WTC11 (cell line): Measurements from ENCODE around the gene TBRG1. TPM values are rescaled to one million over a fixed set of nuclear protein-coding genes. Genes with fewer than 3 reads are reported as not detected.

Source experiments
- ATAC-seq: fragments of 200-7000 bp; cut with Tn5 transposase; 2 replicates; pipeline ENCODE4 v1.10.0; 2021; ENCODE audit warnings: mild to moderate bottlenecking, moderate library complexity
- CTCF ChIA-PET: fragments of 300-600 bp; sonication (Branson Sonifier 250); formaldehyde crosslinking; loops from one replicate; lab custom pipeline; 2021; ENCODE audit warnings: antibody characterized with exemption; lab: Charles Lee
- POLR2A ChIA-PET: fragments of 350-600 bp; sonication (Branson Sonifier 250); formaldehyde crosslinking; loops from one replicate; lab custom pipeline; 2021; ENCODE audit warnings: antibody characterized with exemption; lab: Charles Lee
- DNase-seq: peaks from one replicate; pipeline ENCODE4 v3.0.0; 2021; ENCODE audit warnings: low spot score
- H3K27ac Mint-ChIP-seq: 2 replicates; pipeline ENCODE4 v1.8.0; 2021; ENCODE audit warnings: mixed read lengths
- H3K27me3 Mint-ChIP-seq: 2 replicates; pipeline ENCODE4 v1.8.0; 2021; ENCODE audit warnings: low read depth, mild to moderate bottlenecking, moderate library complexity, mixed read lengths
- H3K36me3 Mint-ChIP-seq: 2 replicates; pipeline ENCODE4 v1.8.0; 2021; ENCODE audit warnings: mixed read lengths
- H3K4me1 Mint-ChIP-seq: 2 replicates; pipeline ENCODE4 v1.8.0; 2022; ENCODE audit warnings: mixed read lengths
- H3K4me3 Mint-ChIP-seq: 2 replicates; pipeline ENCODE4 v1.8.0; 2021; ENCODE audit warnings: mild to moderate bottlenecking, moderate library complexity, mixed read lengths
- H3K9me3 Mint-ChIP-seq: 2 replicates; pipeline ENCODE4 v1.8.0; 2021; ENCODE audit warnings: mixed read lengths
- AFF4 ChIP-seq: sonication (generic); formaldehyde crosslinking; IDR thresholded peaks from 2 replicates; pipeline ENCODE4 v1.8.1; 2023; ENCODE audit warnings: mild to moderate bottlenecking, missing genetic modification reagents, borderline replicate concordance
- ATF3 ChIP-seq: sonication (generic); formaldehyde crosslinking; conservative IDR thresholded peaks from 2 replicates; pipeline ENCODE4 v1.8.1; 2022; ENCODE audit warnings: mild to moderate bottlenecking, missing genetic modification reagents
- CREB1 ChIP-seq: sonication (generic); formaldehyde crosslinking; IDR thresholded peaks from 2 replicates; pipeline ENCODE4 v1.8.0; 2023; ENCODE audit warnings: mild to moderate bottlenecking, missing genetic modification reagents
- ESRRA ChIP-seq: sonication (generic); formaldehyde crosslinking; IDR thresholded peaks from 2 replicates; pipeline ENCODE4 v1.8.1; 2022; ENCODE audit warnings: mild to moderate bottlenecking, missing genetic modification reagents, borderline replicate concordance
- FOXK1 ChIP-seq: sonication (generic); formaldehyde crosslinking; IDR thresholded peaks from 2 replicates; pipeline ENCODE4 v1.8.0; 2022; ENCODE audit warnings: mild to moderate bottlenecking, moderate library complexity, missing genetic modification reagents
- GABPB1 ChIP-seq: sonication (generic); formaldehyde crosslinking; IDR thresholded peaks from 2 replicates; pipeline ENCODE4 v1.8.1; 2023; ENCODE audit warnings: mild to moderate bottlenecking, missing genetic modification reagents
- MAX ChIP-seq: sonication (generic); formaldehyde crosslinking; IDR thresholded peaks from 2 replicates; pipeline ENCODE4 v1.8.0; 2022; ENCODE audit warnings: mild to moderate bottlenecking, missing genetic modification reagents
- NFYB ChIP-seq: sonication (generic); formaldehyde crosslinking; conservative IDR thresholded peaks from 2 replicates; pipeline ENCODE4 v1.8.0; 2022; ENCODE audit warnings: low read depth, missing genetic modification reagents
- NR1H2 ChIP-seq: sonication (generic); formaldehyde crosslinking; IDR thresholded peaks from 2 replicates; pipeline ENCODE4 v1.9.0; 2021; ENCODE audit warnings: mild to moderate bottlenecking, moderate library complexity, missing genetic modification reagents
- RELA ChIP-seq: sonication (generic); formaldehyde crosslinking; IDR thresholded peaks from 2 replicates; pipeline ENCODE4 v1.8.1; 2022; ENCODE audit warnings: missing genetic modification reagents, mild to moderate bottlenecking, borderline replicate concordance
- SMAD3 ChIP-seq: sonication (generic); formaldehyde crosslinking; IDR thresholded peaks from 2 replicates; pipeline ENCODE4 v1.8.0; 2022; ENCODE audit warnings: missing genetic modification reagents, mild to moderate bottlenecking, borderline replicate concordance
- SMAD4 ChIP-seq: sonication (generic); formaldehyde crosslinking; IDR thresholded peaks from 2 replicates; pipeline ENCODE4 v1.8.0; 2022; ENCODE audit warnings: mild to moderate bottlenecking, missing genetic modification reagents
- TEAD4 ChIP-seq: sonication (generic); formaldehyde crosslinking; IDR thresholded peaks from 2 replicates; pipeline ENCODE4 v1.8.0; 2022; ENCODE audit warnings: mild to moderate bottlenecking, missing genetic modification reagents
- ZNF138 ChIP-seq: sonication (generic); formaldehyde crosslinking; conservative IDR thresholded peaks from 2 replicates; pipeline ENCODE4 v1.8.1; 2022; ENCODE audit warnings: mild to moderate bottlenecking, moderate library complexity, missing genetic modification reagents
- ZNF232 ChIP-seq: sonication (generic); formaldehyde crosslinking; IDR thresholded peaks from 2 replicates; pipeline ENCODE4 v1.8.0; 2022; ENCODE audit warnings: mild to moderate bottlenecking, missing genetic modification reagents
- ZNF423 ChIP-seq: fragments of 250-450 bp; sonication (Bioruptor Pico); IDR thresholded peaks from 2 replicates; pipeline ENCODE4 v2.1.2; 2022; ENCODE audit warnings: mild to moderate bottlenecking, moderate library complexity
- ZNF671 ChIP-seq: fragments of 250-450 bp; sonication (Bioruptor Pico); IDR thresholded peaks from 2 replicates; pipeline ENCODE4 v1.8.0; 2021; ENCODE audit warnings: mild to moderate bottlenecking
- total RNA-seq: library from RNA; stranded (reverse); gene quantifications from 3 replicates; pipeline ENCODE4 v1.2.3, GENCODE V29; 2021
- TF ChIP-seq, protein P1 (sequence below): sonication (generic); formaldehyde crosslinking; IDR thresholded peaks from 2 replicates; pipeline ENCODE4 v1.8.1; 2022; ENCODE audit warnings: mild to moderate bottlenecking, missing genetic modification reagents, moderate library complexity, borderline replicate concordance
- TF ChIP-seq, protein P2 (sequence below): fragments of 250-450 bp; sonication (Bioruptor Pico); IDR thresholded peaks from 2 replicates; pipeline ENCODE4 v1.9.0; 2021; ENCODE audit warnings: mild to moderate bottlenecking
- TF ChIP-seq, protein P3 (sequence below): fragments of 250-450 bp; sonication (Bioruptor Pico); conservative IDR thresholded peaks from 2 replicates; pipeline ENCODE4 v1.9.0; 2021; ENCODE audit warnings: mild to moderate bottlenecking
- TF ChIP-seq, protein P4 (sequence below): fragments of 200-600 bp; IDR thresholded peaks from 2 replicates; pipeline ENCODE4 v1.8.0; 2022; ENCODE audit warnings: antibody characterized with exemption

TBRG1 gene
- total RNA-seq, 1 experiment from 2014 or later = 30.0 TPM

GRCh38 chr11:124622531-124623451 lies at the start of gene TBRG1 (continued):
- TF ChIP-seq AFF4 (CRISPR knock-in tag) (no peak), FOXK1 (CRISPR knock-in tag) (peak; percentile 89), SMAD4 (CRISPR knock-in tag) (0 out of 2 replicates have a peak, but pooled peaks have one; percentile 7), ZNF423 (CRISPR knock-in tag) (no peak), ATF3 (CRISPR knock-in tag) (no peak), NFYB (CRISPR knock-in tag) (no peak), GABPB1 (CRISPR knock-in tag) (peak; percentile 76), NR1H2 (no peak), ESRRA (CRISPR knock-in tag) (no peak), ZNF671 (CRISPR knock-in tag) (no peak), TEAD4 (CRISPR knock-in tag) (no peak), MAX (CRISPR knock-in tag) (peak; percentile 78), SMAD3 (CRISPR knock-in tag) (no peak)
- TF ChIP-seq, protein P1, sequence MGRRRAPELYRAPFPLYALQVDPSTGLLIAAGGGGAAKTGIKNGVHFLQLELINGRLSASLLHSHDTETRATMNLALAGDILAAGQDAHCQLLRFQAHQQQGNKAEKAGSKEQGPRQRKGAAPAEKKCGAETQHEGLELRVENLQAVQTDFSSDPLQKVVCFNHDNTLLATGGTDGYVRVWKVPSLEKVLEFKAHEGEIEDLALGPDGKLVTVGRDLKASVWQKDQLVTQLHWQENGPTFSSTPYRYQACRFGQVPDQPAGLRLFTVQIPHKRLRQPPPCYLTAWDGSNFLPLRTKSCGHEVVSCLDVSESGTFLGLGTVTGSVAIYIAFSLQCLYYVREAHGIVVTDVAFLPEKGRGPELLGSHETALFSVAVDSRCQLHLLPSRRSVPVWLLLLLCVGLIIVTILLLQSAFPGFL (CRISPR knock-in tag) = no peak
- TF ChIP-seq, protein P2, sequence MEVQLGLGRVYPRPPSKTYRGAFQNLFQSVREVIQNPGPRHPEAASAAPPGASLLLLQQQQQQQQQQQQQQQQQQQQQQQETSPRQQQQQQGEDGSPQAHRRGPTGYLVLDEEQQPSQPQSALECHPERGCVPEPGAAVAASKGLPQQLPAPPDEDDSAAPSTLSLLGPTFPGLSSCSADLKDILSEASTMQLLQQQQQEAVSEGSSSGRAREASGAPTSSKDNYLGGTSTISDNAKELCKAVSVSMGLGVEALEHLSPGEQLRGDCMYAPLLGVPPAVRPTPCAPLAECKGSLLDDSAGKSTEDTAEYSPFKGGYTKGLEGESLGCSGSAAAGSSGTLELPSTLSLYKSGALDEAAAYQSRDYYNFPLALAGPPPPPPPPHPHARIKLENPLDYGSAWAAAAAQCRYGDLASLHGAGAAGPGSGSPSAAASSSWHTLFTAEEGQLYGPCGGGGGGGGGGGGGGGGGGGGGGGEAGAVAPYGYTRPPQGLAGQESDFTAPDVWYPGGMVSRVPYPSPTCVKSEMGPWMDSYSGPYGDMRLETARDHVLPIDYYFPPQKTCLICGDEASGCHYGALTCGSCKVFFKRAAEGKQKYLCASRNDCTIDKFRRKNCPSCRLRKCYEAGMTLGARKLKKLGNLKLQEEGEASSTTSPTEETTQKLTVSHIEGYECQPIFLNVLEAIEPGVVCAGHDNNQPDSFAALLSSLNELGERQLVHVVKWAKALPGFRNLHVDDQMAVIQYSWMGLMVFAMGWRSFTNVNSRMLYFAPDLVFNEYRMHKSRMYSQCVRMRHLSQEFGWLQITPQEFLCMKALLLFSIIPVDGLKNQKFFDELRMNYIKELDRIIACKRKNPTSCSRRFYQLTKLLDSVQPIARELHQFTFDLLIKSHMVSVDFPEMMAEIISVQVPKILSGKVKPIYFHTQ (CRISPR knock-in tag) = no peak
- TF ChIP-seq, all 79 proteins: peak for 15

- Mint-ChIP-seq H3K9me3 (peaks cover 5% of the 10 kb centered on the region), H3K27ac (no peak overlapping the region), H3K4me3 (no peak overlapping the region), H3K27me3 (no peaks in the 10 kb centered on the region), H3K4me1 (no peaks in the 10 kb centered on the region; the same call in 1 of the 2 replicates), H3K36me3 (no peaks in the 10 kb centered on the region)
- ChIA-PET CTCF (interaction anchor here (0.8 to 1.1 kb wide), 2 partner anchors 41 to 61 kb away, joined by 3 read pairs; no protein-coding TSS in a partner anchor), POLR2A (no interaction called here)
- ATAC-seq (no peak), DNase-seq (no peak)
- TF ChIP-seq ZNF138 (CRISPR knock-in tag) = no peak
- no peak for TF ChIP-seq ZNF232 (CRISPR knock-in tag)
- no peak for TF ChIP-seq CREB1 (CRISPR knock-in tag)
- TF ChIP-seq, protein P3, sequence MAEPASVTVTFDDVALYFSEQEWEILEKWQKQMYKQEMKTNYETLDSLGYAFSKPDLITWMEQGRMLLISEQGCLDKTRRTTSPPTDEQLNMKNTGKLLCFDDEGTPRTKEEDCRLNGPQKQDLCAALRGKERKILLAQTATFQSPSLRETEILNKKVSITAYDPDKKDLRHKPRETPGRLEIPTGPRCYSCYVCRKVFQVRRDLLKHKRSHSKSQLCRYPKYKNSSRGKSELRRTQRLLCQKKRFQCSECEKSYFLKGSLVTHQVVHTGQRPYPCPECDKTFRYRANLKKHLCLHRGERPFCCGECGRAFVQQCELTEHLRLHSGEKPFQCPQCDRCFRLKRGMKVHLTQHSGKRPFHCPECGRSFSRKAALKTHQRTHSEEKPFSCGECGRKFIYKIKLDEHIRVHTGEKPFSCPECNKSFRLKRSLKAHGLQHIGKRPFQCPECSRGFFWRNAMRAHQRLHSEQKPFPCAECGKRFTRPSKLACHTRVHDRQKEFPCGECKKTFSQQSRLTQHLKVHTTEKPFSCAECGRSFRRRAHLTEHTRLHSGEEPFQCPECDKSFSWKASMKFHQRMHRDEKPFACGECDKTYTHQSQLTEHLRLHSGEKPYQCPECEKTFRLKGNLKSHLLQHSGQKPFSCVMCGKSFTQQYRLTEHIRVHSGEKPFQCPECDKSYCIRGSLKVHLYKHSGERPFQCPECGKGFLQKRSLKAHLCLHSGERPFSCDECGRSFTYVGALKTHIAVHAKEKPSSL (CRISPR knock-in tag) = no peak
- no peak for TF ChIP-seq RELA
- TF ChIP-seq, protein P4, sequence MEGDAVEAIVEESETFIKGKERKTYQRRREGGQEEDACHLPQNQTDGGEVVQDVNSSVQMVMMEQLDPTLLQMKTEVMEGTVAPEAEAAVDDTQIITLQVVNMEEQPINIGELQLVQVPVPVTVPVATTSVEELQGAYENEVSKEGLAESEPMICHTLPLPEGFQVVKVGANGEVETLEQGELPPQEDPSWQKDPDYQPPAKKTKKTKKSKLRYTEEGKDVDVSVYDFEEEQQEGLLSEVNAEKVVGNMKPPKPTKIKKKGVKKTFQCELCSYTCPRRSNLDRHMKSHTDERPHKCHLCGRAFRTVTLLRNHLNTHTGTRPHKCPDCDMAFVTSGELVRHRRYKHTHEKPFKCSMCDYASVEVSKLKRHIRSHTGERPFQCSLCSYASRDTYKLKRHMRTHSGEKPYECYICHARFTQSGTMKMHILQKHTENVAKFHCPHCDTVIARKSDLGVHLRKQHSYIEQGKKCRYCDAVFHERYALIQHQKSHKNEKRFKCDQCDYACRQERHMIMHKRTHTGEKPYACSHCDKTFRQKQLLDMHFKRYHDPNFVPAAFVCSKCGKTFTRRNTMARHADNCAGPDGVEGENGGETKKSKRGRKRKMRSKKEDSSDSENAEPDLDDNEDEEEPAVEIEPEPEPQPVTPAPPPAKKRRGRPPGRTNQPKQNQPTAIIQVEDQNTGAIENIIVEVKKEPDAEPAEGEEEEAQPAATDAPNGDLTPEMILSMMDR = no peak
Measured at GRCh38 chr11:124577716-124578427, 44.8 kb upstream of the TBRG1 start.
